Thoracic aorta (tissue), 2 donors: ENCODE measurements around the gene SLC9A8. TPM values are rescaled to one million over a fixed set of nuclear protein-coding genes. Genes with fewer than 3 reads are reported as not detected.

Experiments used
- ATAC-seq: fragments of 150-250 bp; one replicate; pipeline ENCODE4 v1.8.0; 2017; ENCODE audit warnings: low read depth; ENCODE audit not compliant: insufficient number of reproducible peaks, low FRiP score
- DNase-seq: peaks from one replicate; pipeline ENCODE4 v3.0.0-alpha.2; 2020; ENCODE audit warnings: low spot score
- H3K27ac ChIP-seq, 2 donors: fragments of 200-600 bp; sonication (generic); 1 replicate in 1 of 2; 2 replicates in 1 of 2; pipeline ENCODE4 v1.5.1; 2016; ENCODE audit warnings: mild to moderate bottlenecking in 2 of 2, moderate library complexity in 2 of 2
- H3K27me3 ChIP-seq: fragments of 200-600 bp; sonication (generic); replicated peaks from 2 replicates; pipeline ENCODE4 v1.6.0; 2016; ENCODE audit warnings: mild to moderate bottlenecking; ENCODE audit not compliant: insufficient read depth
- H3K36me3 ChIP-seq: fragments of 200-600 bp; sonication (generic); one replicate; pipeline ENCODE4 v1.5.1; 2016
- H3K4me1 ChIP-seq, 2 donors: fragments of 200-600 bp; sonication (generic); 1 replicate in 1 of 2; 2 replicates in 1 of 2; pipeline versions ENCODE4 v1.5.1 to v1.6.0; 2016; ENCODE audit warnings: low read depth in 2 of 2, mild to moderate bottlenecking in 1 of 2; ENCODE audit not compliant: control insufficient read depth in 1 of 2
- H3K4me3 ChIP-seq: fragments of 200-600 bp; sonication (generic); 2 replicates; pipeline ENCODE4 v1.5.1; 2016; ENCODE audit warnings: mild to moderate bottlenecking
- H3K9me3 ChIP-seq: fragments of 200-600 bp; sonication (generic); 2 replicates; pipeline ENCODE4 v1.5.1; 2016
- total RNA-seq, 2 donors: library from RNA; depleted of rRNA; stranded (reverse); fragments of >200 nt; gene quantifications; one replicate each; pipeline versions ENCODE4 v1.1.0 to v1.2.3, GENCODE V29; 2016
- TF ChIP-seq, protein P1 (sequence below): fragments of 200-600 bp; sonication (generic); IDR thresholded peaks from one replicate; pipeline ENCODE4 v1.5.1; 2019; ENCODE audit warnings: antibody characterized with exemption

Gene SLC9A8
- total RNA-seq, 2 donors from 2014 or later: 9.2 to 14.3 TPM

GRCh38 chr20:49918446-49918845 lies 105.8 kb downstream of the SLC9A8 start:
- TF ChIP-seq, protein P1, sequence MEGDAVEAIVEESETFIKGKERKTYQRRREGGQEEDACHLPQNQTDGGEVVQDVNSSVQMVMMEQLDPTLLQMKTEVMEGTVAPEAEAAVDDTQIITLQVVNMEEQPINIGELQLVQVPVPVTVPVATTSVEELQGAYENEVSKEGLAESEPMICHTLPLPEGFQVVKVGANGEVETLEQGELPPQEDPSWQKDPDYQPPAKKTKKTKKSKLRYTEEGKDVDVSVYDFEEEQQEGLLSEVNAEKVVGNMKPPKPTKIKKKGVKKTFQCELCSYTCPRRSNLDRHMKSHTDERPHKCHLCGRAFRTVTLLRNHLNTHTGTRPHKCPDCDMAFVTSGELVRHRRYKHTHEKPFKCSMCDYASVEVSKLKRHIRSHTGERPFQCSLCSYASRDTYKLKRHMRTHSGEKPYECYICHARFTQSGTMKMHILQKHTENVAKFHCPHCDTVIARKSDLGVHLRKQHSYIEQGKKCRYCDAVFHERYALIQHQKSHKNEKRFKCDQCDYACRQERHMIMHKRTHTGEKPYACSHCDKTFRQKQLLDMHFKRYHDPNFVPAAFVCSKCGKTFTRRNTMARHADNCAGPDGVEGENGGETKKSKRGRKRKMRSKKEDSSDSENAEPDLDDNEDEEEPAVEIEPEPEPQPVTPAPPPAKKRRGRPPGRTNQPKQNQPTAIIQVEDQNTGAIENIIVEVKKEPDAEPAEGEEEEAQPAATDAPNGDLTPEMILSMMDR: no peak
- no peak for ATAC-seq
- no peak for DNase-seq
- Histone ChIP-seq H3K9me3 (no peaks in the 10 kb centered on the region), H3K27me3 (no peaks in the 10 kb centered on the region), H3K4me3 (no peak overlapping the region), H3K36me3 (no peaks in the 10 kb centered on the region), H3K27ac (no peak overlapping the region), H3K4me1 (peaks cover 11 to 25% of the 10 kb centered on the region in 2 donors)

- TF ChIP-seq, protein P1: no peak
- Histone ChIP-seq H3K4me3 (no peak overlapping the region), H3K36me3 (no peaks in the 10 kb centered on the region), H3K27ac (no peak overlapping the region), H3K27me3 (no peaks in the 10 kb centered on the region), H3K9me3 (no peaks in the 10 kb centered on the region), H3K4me1 (peaks cover 5 to 20% of the 10 kb centered on the region in 2 donors)
- ATAC-seq (no peak), DNase-seq (no peak)
Measured at GRCh38 chr20:49919009-49919408, 106.4 kb downstream of the SLC9A8 start.

DNA sequence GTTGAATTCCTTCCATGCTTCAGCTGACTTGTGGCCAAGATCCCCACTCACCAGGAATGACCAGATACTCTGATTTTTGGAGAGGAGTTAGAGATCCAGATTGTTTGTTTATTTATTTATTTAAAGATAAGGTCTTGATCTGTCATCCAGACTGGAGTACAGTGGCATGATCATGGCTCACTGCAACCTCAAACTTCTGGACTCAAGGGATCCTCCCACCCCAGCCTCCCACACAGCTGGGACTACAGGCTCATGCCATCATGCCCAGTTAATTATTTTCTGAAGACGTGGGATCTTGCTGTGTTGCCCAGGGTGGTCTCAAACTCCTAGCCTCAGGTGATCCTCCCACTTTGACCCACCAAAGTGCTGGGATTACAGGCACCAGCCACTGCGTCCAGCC lies 106.8 kb downstream of the SLC9A8 start:
- DNase-seq (no peak), ATAC-seq (no peak)
- TF ChIP-seq, protein P1: no peak
- H3K9me3 ChIP-seq: no peaks in the 10 kb centered on the region
- H3K27ac ChIP-seq: no peak overlapping the region
- no peak overlapping the region for H3K4me3 ChIP-seq
- no peaks in the 10 kb centered on the region for H3K36me3 ChIP-seq
- H3K4me1 ChIP-seq: peaks cover under 1 to 15% of the 10 kb centered on the region in 2 donors
- H3K27me3 ChIP-seq: no peaks in the 10 kb centered on the region

GRCh38 chr20:49924247-49924646 lies 111.6 kb downstream of the SLC9A8 start:
- Histone ChIP-seq H3K4me1 (peaks cover 3 to 5% of the 10 kb centered on the region in 2 donors), H3K36me3 (no peaks in the 10 kb centered on the region), H3K9me3 (no peaks in the 10 kb centered on the region), H3K27me3 (no peaks in the 10 kb centered on the region), H3K27ac (no peak overlapping the region), H3K4me3 (no peak overlapping the region)
- no peak for ATAC-seq
- no peak for DNase-seq
- TF ChIP-seq, protein P1: no peak

DNA sequence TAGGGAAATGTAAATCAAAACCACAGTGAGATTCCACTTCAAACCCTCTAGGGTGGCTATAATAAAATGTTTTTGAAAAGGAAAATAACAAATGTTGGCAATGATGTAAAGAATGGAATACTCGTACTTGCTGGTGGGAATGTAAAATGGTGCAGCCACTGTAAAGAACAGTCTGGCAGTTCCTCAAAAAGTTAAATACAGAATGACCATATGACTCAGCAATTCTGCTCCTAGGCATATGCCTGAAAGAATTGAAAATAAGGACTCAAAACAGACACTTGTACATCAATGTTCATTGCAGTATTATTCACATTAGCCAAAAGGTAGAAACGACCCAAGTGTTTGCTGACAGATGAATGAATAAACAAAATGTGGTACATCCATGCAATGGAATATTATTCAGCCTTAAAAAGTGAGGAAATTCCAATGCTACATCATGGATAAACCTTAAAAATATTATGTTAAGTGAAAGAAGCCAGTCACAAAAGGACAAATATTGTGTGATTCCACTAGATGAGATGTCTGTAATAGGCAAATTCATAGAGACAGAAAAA lies 113.3 kb downstream of the SLC9A8 start:
- no peak for ATAC-seq
- no peaks in the 10 kb centered on the region for H3K9me3 ChIP-seq

More for the DNA sequence above, 113.3 kb downstream of the SLC9A8 start:
- no peak overlapping the region for H3K4me3 ChIP-seq
- H3K4me1 ChIP-seq: peaks cover 3 to 5% of the 10 kb centered on the region in 2 donors
- no peaks in the 10 kb centered on the region for H3K27me3 ChIP-seq
- no peak overlapping the region for H3K27ac ChIP-seq
- H3K36me3 ChIP-seq: no peaks in the 10 kb centered on the region
- no peak for DNase-seq
- TF ChIP-seq, protein P1: no peak
